Caco-2 (cell line): ENCODE data around the gene BAZ2B. TPM values are rescaled to one million over a fixed set of nuclear protein-coding genes. Genes with fewer than 3 reads are reported as not detected.
A peak's percentile ranks its signal among the peaks of the same experiment; 100 is the strongest.

Experiments
- BruUV-seq: library from RNA; stranded (reverse); fragments of 400-500 nt; replicated peaks from 2 replicates; lab custom pipeline; 2021; lab: Mats Ljungman, UMichigan
- CTCF ChIA-PET: fragments of 300-600 bp; sonication (Branson Sonifier 250); formaldehyde crosslinking; loops from one replicate; lab custom pipeline; 2022; ENCODE audit warnings: antibody characterized with exemption; lab: Charles Lee
- POLR2A ChIA-PET: fragments of 300-600 bp; sonication (Branson Sonifier 250); formaldehyde crosslinking; loops from one replicate; lab custom pipeline; 2022; ENCODE audit warnings: antibody characterized with exemption; lab: Charles Lee
- DNase-seq, 2 experiments: peaks; one replicate each; pipeline versions ENCODE4 v3.0.0 to v3.0.0-alpha.2; 2020 to 2022
- H3K27me3 ChIP-seq: replicated peaks from 2 replicates; pipeline ENCODE4 v1.6.0; 2011; ENCODE audit warnings: low read length; ENCODE audit not compliant: control insufficient read depth, insufficient read depth
- H3K36me3 ChIP-seq: 2 replicates; pipeline ENCODE4 v1.5.1; 2011; ENCODE audit warnings: low read length; ENCODE audit not compliant: control insufficient read depth, insufficient read depth
- H3K4me1 ChIP-seq: fragments of 250-450 bp; sonication (Bioruptor Pico); 2 replicates; pipeline ENCODE4 v1.5.1; 2020; ENCODE audit warnings: mild to moderate bottlenecking
- H3K4me3 ChIP-seq: 2 replicates; pipeline ENCODE4 v1.5.1; 2011; ENCODE audit warnings: low read depth, mild to moderate bottlenecking, control low read depth, low read length
- H3K9me3 ChIP-seq: fragments of 250-450 bp; sonication (Bioruptor Pico); 2 replicates; pipeline ENCODE4 v1.5.1; 2020; ENCODE audit warnings: mild to moderate bottlenecking, moderate library complexity
- H3K27ac Mint-ChIP-seq: one replicate; pipeline ENCODE4 v1.8.0; 2022; ENCODE audit warnings: mixed read lengths; ENCODE audit not compliant: unreplicated experiment
- H3K27me3 Mint-ChIP-seq: one replicate; pipeline ENCODE4 v1.8.0; 2022; ENCODE audit warnings: mixed read lengths; ENCODE audit not compliant: insufficient read depth, unreplicated experiment
- H3K36me3 Mint-ChIP-seq: one replicate; pipeline ENCODE4 v1.8.0; 2022; ENCODE audit warnings: mild to moderate bottlenecking, mixed read lengths; ENCODE audit not compliant: insufficient read depth, unreplicated experiment
- H3K4me1 Mint-ChIP-seq: one replicate; pipeline ENCODE4 v1.8.0; 2022; ENCODE audit warnings: low read depth, mixed read lengths; ENCODE audit not compliant: unreplicated experiment
- H3K4me3 Mint-ChIP-seq: one replicate; pipeline ENCODE4 v1.8.0; 2022; ENCODE audit warnings: mild to moderate bottlenecking, moderate library complexity, mixed read lengths; ENCODE audit not compliant: unreplicated experiment
- H3K9me3 Mint-ChIP-seq: one replicate; pipeline ENCODE4 v1.8.0; 2022; ENCODE audit warnings: mixed read lengths; ENCODE audit not compliant: unreplicated experiment
- intact Hi-C: fragments of 100-400 bp; cut with micrococcal nuclease; formaldehyde crosslinking; loops from one replicate; pipeline ENCODE4 v1.10.0; 2022; ENCODE audit not compliant: unreplicated experiment
- total RNA-seq: library from RNA; stranded (reverse); gene quantifications from 2 replicates; pipeline ENCODE4 v1.2.3, GENCODE V29; 2022
- TF ChIP-seq, protein P1 (sequence below), 2 experiments: fragments of 200-600 bp in 1 of 2; IDR thresholded peaks; 1 replicate in 1 of 2; 2 replicates in 1 of 2; pipeline versions ENCODE4 v1.5.1 to v1.8.0; 2011 to 2022; ENCODE audit warnings: antibody characterized with exemption in 1 of 2, control low read depth in 1 of 2, inconsistent platforms in 1 of 2, low read depth in 1 of 2, low read length in 1 of 2, mild to moderate bottlenecking in 1 of 2, moderate library complexity in 1 of 2; ENCODE audit not compliant: insufficient read depth in 1 of 2, severe bottlenecking in 1 of 2, unreplicated experiment in 1 of 2

Gene BAZ2B
- total RNA-seq, 1 experiment from 2014 or later: 32.9 TPM

DNA sequence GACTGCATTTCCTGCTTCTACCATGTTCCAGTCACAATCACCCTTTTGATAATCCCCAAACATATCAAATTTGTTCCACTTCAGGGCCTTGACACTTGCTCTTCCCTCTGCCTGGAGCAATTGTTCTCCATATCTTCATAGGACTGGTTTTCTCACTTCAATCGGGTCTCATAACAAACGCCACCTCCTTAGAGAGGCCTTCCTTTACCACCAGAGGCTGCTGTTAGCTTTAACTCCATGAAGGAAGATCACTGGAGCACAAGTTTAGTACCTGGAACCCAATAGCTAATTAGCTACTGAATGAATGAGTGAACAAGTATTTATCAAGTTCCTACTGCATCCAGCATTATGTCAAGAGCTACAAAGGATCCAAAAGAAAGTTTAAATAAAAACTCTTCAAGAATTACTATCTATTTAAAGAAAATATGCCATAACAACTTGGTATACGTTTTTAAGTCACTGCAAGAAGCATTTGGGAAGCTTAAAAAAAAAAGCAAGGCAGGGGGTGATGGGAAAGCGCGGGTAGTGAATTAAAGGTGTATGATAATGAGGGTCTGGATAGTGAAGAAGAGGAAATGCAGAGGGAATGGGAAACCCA, 58.8 kb downstream of the BAZ2B start:
- TF ChIP-seq, protein P1, sequence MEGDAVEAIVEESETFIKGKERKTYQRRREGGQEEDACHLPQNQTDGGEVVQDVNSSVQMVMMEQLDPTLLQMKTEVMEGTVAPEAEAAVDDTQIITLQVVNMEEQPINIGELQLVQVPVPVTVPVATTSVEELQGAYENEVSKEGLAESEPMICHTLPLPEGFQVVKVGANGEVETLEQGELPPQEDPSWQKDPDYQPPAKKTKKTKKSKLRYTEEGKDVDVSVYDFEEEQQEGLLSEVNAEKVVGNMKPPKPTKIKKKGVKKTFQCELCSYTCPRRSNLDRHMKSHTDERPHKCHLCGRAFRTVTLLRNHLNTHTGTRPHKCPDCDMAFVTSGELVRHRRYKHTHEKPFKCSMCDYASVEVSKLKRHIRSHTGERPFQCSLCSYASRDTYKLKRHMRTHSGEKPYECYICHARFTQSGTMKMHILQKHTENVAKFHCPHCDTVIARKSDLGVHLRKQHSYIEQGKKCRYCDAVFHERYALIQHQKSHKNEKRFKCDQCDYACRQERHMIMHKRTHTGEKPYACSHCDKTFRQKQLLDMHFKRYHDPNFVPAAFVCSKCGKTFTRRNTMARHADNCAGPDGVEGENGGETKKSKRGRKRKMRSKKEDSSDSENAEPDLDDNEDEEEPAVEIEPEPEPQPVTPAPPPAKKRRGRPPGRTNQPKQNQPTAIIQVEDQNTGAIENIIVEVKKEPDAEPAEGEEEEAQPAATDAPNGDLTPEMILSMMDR (IDR thresholded peaks at IDR 0.05; ENCODE audit: insufficient read depth in 1 of 2, low read depth in 1 of 2, low read length in 1 of 2, severe bottlenecking in 1 of 2, unreplicated experiment in 1 of 2): peak; percentile 36 to 89
- no peak overlapping the region for H3K4me3 ChIP-seq
- no peaks in the 10 kb centered on the region for H3K27me3 ChIP-seq
- Mint-ChIP-seq H3K36me3 (no peaks in the 10 kb centered on the region), H3K27me3 (no peaks in the 10 kb centered on the region), H3K27ac (no peak overlapping the region), H3K4me3 (no peak overlapping the region), H3K9me3 (no peaks in the 10 kb centered on the region), H3K4me1 (peaks cover 10% of the 10 kb centered on the region)
- H3K9me3 ChIP-seq: no peaks in the 10 kb centered on the region
- intact Hi-C loops: loop anchor here (1.0 kb wide), 5 partner anchors 58 to 411 kb away; partner anchors contain the start of gene MARCHF7
- ChIA-PET POLR2A (interaction anchor here (0.7 to 1.5 kb wide), 3 partner anchors 58 to 156 kb away, joined by 3 to 32 read pairs (median 15); partner anchors contain the start of gene MARCHF7), CTCF (interaction anchor here (0.5 to 2.0 kb wide), 11 partner anchors 10 to 411 kb away, joined by 3 to 25 read pairs (median 4); partner anchors contain the start of genes BAZ2B and MARCHF7)
- no peaks in the 10 kb centered on the region for H3K36me3 ChIP-seq
- no TSS peak for BruUV-seq
- no peaks in the 10 kb centered on the region for H3K4me1 ChIP-seq
- peak; percentile 40 to 57 for DNase-seq

DNA sequence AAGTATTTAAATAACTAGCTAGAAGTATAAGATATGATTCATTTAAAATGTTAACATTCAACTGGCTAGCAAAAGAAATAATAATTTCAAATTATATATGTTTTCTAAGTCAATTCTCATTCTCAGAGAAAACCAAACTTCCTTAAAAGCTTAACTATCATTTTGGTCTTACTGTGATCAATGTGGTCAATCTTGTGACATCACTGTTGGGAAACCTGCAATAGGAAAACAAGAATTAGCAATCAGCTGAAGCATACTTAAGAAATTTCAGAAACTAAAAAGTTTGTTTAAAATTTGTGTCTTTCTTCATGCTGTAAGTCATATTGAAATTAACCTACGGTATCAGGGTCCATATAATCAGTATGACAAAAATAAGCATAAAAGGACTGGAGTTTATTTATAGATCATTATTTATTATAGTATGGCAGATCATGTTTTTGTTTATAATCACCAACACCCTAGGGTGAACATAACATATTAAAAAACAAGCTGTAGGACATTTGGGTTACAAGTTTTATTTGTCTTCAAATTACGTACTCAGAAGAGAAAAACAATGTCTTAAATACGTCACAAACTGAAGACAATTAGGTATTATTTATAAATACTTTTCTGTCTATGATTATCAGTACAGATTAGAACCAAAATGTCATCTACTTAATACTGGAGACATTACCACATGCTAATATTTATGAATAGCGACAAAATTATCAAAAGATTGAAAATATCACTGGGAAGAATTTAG, 60.5 kb downstream of the BAZ2B start:
- H3K4me1 ChIP-seq: no peaks in the 10 kb centered on the region
- H3K4me3 Mint-ChIP-seq: no peak overlapping the region
- no peak overlapping the region for H3K27ac Mint-ChIP-seq
- no peaks in the 10 kb centered on the region for H3K27me3 ChIP-seq
- ChIA-PET POLR2A (no interaction called here), CTCF (no interaction called here)
- peaks cover 10% of the 10 kb centered on the region for H3K4me1 Mint-ChIP-seq
- DNase-seq: no peak
- H3K36me3 ChIP-seq: no peaks in the 10 kb centered on the region
- H3K4me3 ChIP-seq: no peak overlapping the region
- H3K9me3 Mint-ChIP-seq: no peaks in the 10 kb centered on the region
- BruUV-seq: no TSS peak
- intact Hi-C loops: no loop called here
- H3K36me3 Mint-ChIP-seq: no peaks in the 10 kb centered on the region
- no peaks in the 10 kb centered on the region for H3K27me3 Mint-ChIP-seq
- TF ChIP-seq, protein P1 (IDR thresholded peaks at IDR 0.05; ENCODE audit: insufficient read depth in 1 of 2, low read depth in 1 of 2, low read length in 1 of 2, severe bottlenecking in 1 of 2, unreplicated experiment in 1 of 2): no peak
- H3K9me3 ChIP-seq: no peaks in the 10 kb centered on the region

DNA sequence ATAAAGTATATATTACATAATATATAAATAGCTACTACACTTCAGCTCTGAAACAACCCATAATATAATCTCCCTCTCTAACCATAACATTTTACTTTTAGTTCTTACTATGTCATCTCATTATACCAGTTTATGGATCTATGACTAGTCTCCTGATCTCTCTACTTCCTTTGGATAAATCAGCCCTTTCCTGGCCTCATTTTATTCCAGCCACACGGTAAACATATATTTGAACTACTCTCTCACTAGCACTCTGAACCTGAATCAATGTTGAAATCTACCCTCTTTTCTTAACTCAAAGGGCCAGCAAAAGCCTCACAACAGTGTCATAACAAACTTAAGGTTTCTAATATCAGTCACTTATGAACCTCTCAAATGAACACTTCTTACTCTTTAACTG, 62.6 kb downstream of the BAZ2B start:
- no peak for DNase-seq
- CTCF ChIA-PET: no interaction called here
- Histone ChIP-seq H3K27me3 (no peaks in the 10 kb centered on the region), H3K9me3 (no peaks in the 10 kb centered on the region), H3K4me3 (no peak overlapping the region), H3K4me1 (no peaks in the 10 kb centered on the region), H3K36me3 (no peaks in the 10 kb centered on the region)
- H3K4me3 Mint-ChIP-seq: no peak overlapping the region
- peaks cover 10% of the 10 kb centered on the region for H3K4me1 Mint-ChIP-seq
- no peak overlapping the region for H3K27ac Mint-ChIP-seq
- POLR2A ChIA-PET: no interaction called here
- BruUV-seq: no TSS peak
- no peaks in the 10 kb centered on the region for H3K9me3 Mint-ChIP-seq
- peaks cover 5% of the 10 kb centered on the region for H3K36me3 Mint-ChIP-seq
- no peaks in the 10 kb centered on the region for H3K27me3 Mint-ChIP-seq
- TF ChIP-seq, protein P1 (IDR thresholded peaks at IDR 0.05; ENCODE audit: insufficient read depth in 1 of 2, low read depth in 1 of 2, low read length in 1 of 2, severe bottlenecking in 1 of 2, unreplicated experiment in 1 of 2): no peak
- intact Hi-C loops: no loop called here
